ENCODE measurements around the gene CLBA1. TPM values are rescaled to one million over a fixed set of nuclear protein-coding genes. Genes with fewer than 3 reads are reported as not detected.

Gene CLBA1
- total RNA-seq, 1 donor from 2014 or later: 2.4 TPM

DNA sequence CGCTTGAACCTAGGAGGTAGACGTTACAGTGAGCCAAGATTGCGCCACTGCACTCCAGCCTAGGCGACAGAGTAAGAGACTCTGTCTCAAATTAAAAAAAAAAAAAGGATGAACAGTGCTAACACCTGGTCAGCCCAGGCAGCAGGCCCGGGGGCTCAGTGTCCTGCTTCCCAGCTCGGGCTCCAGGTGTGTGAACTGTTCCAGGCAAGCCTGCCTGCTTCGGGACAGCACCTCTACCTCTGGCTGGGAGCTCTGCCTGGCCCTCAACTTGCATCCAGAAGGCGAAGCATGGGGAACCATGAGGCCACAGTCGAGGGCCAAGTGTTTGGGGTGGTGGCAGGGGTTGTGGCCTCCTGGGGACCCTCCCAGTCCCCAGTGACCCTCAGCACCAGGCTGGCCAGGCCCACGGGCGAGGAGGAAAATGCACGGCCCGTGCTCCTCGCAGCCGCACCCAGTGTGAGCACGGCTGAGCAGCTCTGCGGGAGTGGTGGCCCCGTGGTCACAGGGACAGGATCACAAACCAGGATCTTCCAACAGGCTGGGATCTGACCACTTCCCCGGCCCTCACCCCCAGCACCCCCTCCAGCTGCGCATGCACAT, 19.8 kb downstream of the CLBA1 start:
- Histone ChIP-seq H3K4me1 (no peaks in the 10 kb centered on the region), H3K4me3 (no peak overlapping the region), H3K36me3 (peaks cover 15% of the 10 kb centered on the region), H3K9me3 (replicated peaks) (no peaks in the 10 kb centered on the region), H3K27ac (replicated peaks) (no peak overlapping the region), H3K27me3 (ENCODE audit: low read depth) (no peaks in the 10 kb centered on the region)
- DNase-seq: no peak
- intact Hi-C loops (cut with micrococcal nuclease): no loop called here
- TF ChIP-seq, protein P1, sequence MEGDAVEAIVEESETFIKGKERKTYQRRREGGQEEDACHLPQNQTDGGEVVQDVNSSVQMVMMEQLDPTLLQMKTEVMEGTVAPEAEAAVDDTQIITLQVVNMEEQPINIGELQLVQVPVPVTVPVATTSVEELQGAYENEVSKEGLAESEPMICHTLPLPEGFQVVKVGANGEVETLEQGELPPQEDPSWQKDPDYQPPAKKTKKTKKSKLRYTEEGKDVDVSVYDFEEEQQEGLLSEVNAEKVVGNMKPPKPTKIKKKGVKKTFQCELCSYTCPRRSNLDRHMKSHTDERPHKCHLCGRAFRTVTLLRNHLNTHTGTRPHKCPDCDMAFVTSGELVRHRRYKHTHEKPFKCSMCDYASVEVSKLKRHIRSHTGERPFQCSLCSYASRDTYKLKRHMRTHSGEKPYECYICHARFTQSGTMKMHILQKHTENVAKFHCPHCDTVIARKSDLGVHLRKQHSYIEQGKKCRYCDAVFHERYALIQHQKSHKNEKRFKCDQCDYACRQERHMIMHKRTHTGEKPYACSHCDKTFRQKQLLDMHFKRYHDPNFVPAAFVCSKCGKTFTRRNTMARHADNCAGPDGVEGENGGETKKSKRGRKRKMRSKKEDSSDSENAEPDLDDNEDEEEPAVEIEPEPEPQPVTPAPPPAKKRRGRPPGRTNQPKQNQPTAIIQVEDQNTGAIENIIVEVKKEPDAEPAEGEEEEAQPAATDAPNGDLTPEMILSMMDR (IDR thresholded peaks at IDR 0.05; ENCODE audit: borderline replicate concordance): no peak

DNA sequence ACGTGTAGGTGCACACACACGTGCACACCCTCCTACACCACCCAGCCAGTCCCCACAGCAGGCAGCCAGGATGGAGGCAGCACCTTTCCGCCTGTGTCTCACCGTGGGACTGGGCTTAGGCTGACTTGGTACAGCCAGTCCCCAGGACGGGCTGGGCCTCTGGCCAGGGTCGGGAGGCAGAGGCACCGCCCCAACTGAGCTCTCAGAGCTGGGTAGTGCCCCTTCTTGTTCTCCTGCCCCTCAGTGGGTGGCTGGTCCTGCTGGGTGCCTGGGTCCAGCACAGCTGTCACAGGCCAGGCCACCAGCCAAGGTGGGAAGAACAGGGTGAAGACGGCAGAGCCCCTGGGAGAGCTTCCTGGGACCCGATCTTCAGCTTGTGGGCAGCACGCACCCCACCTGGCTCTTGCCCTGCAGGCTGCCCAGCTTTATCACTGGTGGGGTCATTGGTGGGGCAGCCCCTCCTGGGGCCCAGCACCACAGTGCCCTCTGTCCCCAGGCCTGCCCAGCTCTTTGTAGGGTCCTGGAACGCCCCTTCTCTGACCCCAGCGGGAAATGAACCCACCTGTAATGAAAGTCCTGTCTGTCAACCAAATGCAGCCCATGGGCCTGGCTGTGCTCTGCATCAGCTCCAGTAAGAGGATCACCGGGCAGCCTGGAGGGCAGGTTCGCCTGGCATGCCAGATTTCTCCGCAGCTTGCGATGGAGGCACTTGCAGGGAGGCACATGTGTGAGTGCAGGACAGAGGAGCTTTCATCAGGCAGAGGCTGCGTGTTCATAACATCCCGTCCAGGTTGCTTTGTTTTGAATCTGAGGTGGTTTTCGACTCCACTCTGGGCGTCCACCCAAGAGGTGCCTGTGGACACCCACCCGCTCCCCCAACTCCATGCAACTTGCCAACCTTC, 20.6 kb downstream of the CLBA1 start:
- H3K4me3 ChIP-seq: no peak overlapping the region
- peaks cover 23% of the 10 kb centered on the region for H3K36me3 ChIP-seq
- H3K4me1 ChIP-seq: no peaks in the 10 kb centered on the region
- no peak for DNase-seq
- intact Hi-C loops (cut with micrococcal nuclease): no loop called here
- no peak overlapping the region for H3K27ac ChIP-seq (replicated peaks)
- no peaks in the 10 kb centered on the region for H3K27me3 ChIP-seq (ENCODE audit: low read depth)
- H3K9me3 ChIP-seq (replicated peaks): no peaks in the 10 kb centered on the region
- TF ChIP-seq, protein P1 (IDR thresholded peaks at IDR 0.05; ENCODE audit: borderline replicate concordance): no peak

DNA sequence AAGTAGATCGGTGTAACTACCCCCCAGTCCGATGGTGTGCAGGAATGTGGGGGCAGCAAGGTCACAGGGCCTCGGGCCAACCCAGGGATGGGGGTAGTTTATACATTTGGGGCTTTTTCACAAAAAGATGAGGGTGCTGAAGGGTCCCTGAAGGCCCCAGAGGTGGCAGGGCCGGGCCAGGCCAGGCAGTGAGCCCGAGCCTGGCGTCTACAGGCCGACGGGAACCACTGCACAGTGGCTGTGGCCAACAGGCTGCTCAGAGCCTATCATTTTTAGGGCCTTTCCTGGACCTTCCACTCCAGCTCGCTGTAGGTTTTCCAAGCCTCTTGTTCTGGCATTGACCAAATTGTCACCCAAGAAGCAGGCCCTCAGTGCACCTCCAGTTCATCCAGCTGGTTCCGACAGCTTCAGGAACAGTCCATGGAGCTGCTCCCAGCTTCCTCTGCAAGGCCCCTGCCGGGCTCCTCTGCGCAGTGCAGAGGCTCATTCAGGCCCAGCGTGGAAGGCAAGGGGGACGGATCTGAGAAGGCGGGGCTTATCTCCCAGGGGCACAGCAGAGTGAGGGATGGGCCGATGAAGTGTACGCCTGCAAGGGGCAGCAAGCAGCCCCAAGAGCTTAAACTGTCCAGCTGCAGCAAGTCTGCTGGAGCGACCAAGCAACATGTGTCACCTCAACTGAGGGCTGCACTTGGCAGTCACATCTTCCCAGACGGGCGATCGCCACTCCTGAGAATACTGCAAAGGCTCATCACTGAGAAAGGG, 21.4 kb downstream of the CLBA1 start:
- H3K36me3 ChIP-seq: peaks cover 30% of the 10 kb centered on the region
- DNase-seq: no peak
- no peak overlapping the region for H3K4me3 ChIP-seq

DNA sequence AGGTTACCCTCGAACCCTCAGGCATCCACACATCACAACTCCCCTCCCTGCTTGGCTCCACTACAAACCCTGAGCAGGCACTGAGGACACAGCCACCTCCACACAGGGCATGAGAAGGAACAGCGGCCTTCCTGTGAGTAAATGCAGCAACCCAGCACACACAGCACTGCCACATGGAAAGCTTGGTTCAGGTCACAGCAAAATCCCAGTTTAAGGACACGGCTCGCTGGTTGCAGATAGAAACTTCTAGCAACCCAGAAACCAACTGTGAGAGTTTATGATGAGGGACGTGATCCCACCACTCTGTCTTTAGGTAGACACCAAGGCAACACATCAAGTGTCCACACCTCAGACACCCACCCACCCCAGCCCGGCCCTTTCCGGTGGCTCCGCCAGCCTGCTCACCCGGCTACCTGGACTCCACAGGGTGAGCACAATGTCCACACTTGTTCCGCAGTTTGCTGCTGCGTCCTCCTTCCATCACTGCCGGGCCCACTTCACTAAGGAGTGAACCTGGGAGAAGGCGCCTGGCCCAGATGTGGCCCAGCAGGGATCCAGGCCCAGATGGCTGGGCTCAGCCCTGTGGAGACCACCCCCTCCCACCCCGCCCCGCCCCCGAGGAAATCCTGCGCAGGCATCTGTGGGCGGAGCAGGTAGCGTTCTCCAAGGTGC, 22.1 kb downstream of the CLBA1 start:
- TF ChIP-seq, protein P1 (IDR thresholded peaks at IDR 0.05; ENCODE audit: borderline replicate concordance): no peak
- intact Hi-C loops (cut with micrococcal nuclease): no loop called here
- H3K27ac ChIP-seq (replicated peaks): no peak overlapping the region
- H3K4me3 ChIP-seq: no peak overlapping the region
- no peaks in the 10 kb centered on the region for H3K9me3 ChIP-seq (replicated peaks)
- no peaks in the 10 kb centered on the region for H3K27me3 ChIP-seq (ENCODE audit: low read depth)
- DNase-seq: no peak
- H3K36me3 ChIP-seq: peaks cover 30% of the 10 kb centered on the region
- H3K4me1 ChIP-seq: peaks cover 4% of the 10 kb centered on the region

More for the DNA sequence above, 21.4 kb downstream of the CLBA1 start:
- Histone ChIP-seq H3K4me1 (no peaks in the 10 kb centered on the region), H3K27ac (replicated peaks) (no peak overlapping the region), H3K9me3 (replicated peaks) (no peaks in the 10 kb centered on the region), H3K27me3 (ENCODE audit: low read depth) (no peaks in the 10 kb centered on the region)
- intact Hi-C loops (cut with micrococcal nuclease): no loop called here
- TF ChIP-seq, protein P1 (IDR thresholded peaks at IDR 0.05; ENCODE audit: borderline replicate concordance): no peak

DNA sequence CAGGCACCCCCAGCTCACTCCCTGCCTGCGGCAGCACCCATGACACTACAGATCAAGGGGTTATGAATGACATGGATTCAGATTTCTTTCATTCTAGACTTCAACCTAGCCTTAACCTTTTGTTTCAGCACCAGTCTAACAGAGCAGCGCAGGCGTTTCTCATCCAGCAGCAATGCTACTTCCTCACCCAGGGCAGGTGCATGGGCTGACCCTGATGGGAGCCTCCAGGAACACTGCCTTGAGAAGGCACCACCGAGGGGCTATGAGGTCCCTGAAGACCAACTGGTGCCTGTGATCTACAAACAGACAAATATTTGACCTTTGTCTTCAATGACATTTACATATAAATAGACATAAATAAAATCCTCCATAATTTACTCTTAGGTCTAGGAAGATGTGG, 24.5 kb downstream of the CLBA1 start:
- H3K27me3 ChIP-seq (ENCODE audit: low read depth): no peaks in the 10 kb centered on the region
- H3K4me3 ChIP-seq: no peak overlapping the region
- intact Hi-C loops (cut with micrococcal nuclease): no loop called here
- H3K9me3 ChIP-seq (replicated peaks): no peaks in the 10 kb centered on the region
- H3K4me1 ChIP-seq: peaks cover 13% of the 10 kb centered on the region
- H3K36me3 ChIP-seq: peaks cover 30% of the 10 kb centered on the region
- no peak for DNase-seq
- TF ChIP-seq, protein P1 (IDR thresholded peaks at IDR 0.05; ENCODE audit: borderline replicate concordance): no peak
- H3K27ac ChIP-seq (replicated peaks): no peak overlapping the region

Measured in left ventricle myocardium inferior (tissue), 1 donor.